Ovary (tissue), 3 donors: Measurements from ENCODE around the gene ATP7B.

Experiments
- CTCF ChIP-seq, 3 donors: fragments of 450-650 bp in 2 of 3; fragments of 200-600 bp in 1 of 3; IDR thresholded peaks; one replicate each; pipeline versions ENCODE4 v1.5.1 to v1.8.0; 2016 to 2022; ENCODE audit warnings: antibody characterized with exemption in 3 of 3, mild to moderate bottlenecking in 1 of 3
- EP300 ChIP-seq: sonication (generic); formaldehyde crosslinking; IDR thresholded peaks from one replicate; pipeline ENCODE4 v1.6.1; 2017; ENCODE audit warnings: antibody characterized with exemption
- POLR2A ChIP-seq: fragments of 450-650 bp; IDR thresholded peaks from one replicate; pipeline ENCODE4 v1.6.1; 2017; ENCODE audit warnings: antibody characterized with exemption, mild to moderate bottlenecking, moderate library complexity
- donor health status: DM: no; HTN: no; CAD: no.

GRCh38 chr13:51945149-51945548 is 66.1 kb downstream of the ATP7B start:
- TF ChIP-seq CTCF (IDR thresholded peaks at IDR 0.05) (no peak), POLR2A (no peak), EP300 (no peak)
